Lower leg skin (tissue), 4 donors: ENCODE measurements around the gene MRPL43. TPM values are rescaled to one million over a fixed set of nuclear protein-coding genes. Genes with fewer than 3 reads are reported as not detected.

ENCODE experiments used
- DNase-seq, 2 donors: peaks; one replicate each; pipeline ENCODE4 v3.0.0-alpha.2; 2019; ENCODE audit warnings: low spot score in 2 of 2
- H3K4me3 ChIP-seq: fragments of 200-600 bp; sonication (generic); 2 replicates; pipeline ENCODE4 v1.5.1; 2017; ENCODE audit warnings: mild to moderate bottlenecking, low read depth; ENCODE audit not compliant: poor library complexity, severe bottlenecking
- POLR2A ChIP-seq, 2 donors: fragments of 450-650 bp; IDR thresholded peaks; one replicate each; pipeline ENCODE4 v1.6.1; 2016 to 2017; ENCODE audit warnings: antibody characterized with exemption in 2 of 2, mild to moderate bottlenecking in 1 of 2, moderate library complexity in 1 of 2
- WGBS, 2 donors: methylation state at CpG; one replicate each; pipeline ENCODE4 v1.1.5; 2018; 5-methylcytosine and 5-hydroxymethylcytosine counted together
- intact Hi-C: fragments of 100-400 bp; cut with DNase I; formaldehyde crosslinking; loops from one replicate; pipeline ENCODE4 v1.15.0; 2023; ENCODE audit warnings: low total_unique reads
- total RNA-seq, 4 donors: library from RNA; depleted of rRNA; stranded (reverse); fragments of >200 nt; gene quantifications; one replicate each; pipeline ENCODE4 v1.1.0, GENCODE V29; 2016
- TF ChIP-seq, protein P1 (sequence below), 3 donors: fragments of 450-650 bp; IDR thresholded peaks; one replicate each; pipeline ENCODE4 v1.5.1; 2016; ENCODE audit warnings: antibody characterized with exemption in 3 of 3, mild to moderate bottlenecking in 3 of 3, moderate library complexity in 2 of 3

The MRPL43 gene
- total RNA-seq, 4 donors from 2014 or later: 82.2 to 132 (median 100) TPM

DNA sequence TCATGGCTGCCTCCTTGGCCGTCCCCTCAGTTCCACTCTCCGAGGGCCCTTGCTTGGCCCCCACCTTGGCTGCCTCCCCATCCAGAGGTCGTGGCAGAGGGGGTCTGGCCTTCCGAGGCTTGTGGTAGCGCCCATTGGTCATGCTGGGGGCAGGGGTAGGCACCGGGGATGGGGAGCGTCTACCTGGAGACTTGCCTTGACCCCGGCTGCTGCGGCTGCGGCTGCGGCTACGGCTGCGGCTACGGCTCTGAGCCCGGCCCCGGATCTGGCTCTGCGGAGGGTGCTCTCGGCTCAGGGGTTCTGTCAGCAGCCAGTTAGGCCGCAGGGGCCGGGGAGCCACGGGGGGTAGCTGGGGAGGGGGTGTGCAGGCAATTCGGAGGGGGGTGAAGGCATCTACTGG, 23.0 kb upstream of the MRPL43 start:
- no peak for TF ChIP-seq POLR2A (IDR thresholded peaks at IDR 0.05)
- TF ChIP-seq, protein P1, sequence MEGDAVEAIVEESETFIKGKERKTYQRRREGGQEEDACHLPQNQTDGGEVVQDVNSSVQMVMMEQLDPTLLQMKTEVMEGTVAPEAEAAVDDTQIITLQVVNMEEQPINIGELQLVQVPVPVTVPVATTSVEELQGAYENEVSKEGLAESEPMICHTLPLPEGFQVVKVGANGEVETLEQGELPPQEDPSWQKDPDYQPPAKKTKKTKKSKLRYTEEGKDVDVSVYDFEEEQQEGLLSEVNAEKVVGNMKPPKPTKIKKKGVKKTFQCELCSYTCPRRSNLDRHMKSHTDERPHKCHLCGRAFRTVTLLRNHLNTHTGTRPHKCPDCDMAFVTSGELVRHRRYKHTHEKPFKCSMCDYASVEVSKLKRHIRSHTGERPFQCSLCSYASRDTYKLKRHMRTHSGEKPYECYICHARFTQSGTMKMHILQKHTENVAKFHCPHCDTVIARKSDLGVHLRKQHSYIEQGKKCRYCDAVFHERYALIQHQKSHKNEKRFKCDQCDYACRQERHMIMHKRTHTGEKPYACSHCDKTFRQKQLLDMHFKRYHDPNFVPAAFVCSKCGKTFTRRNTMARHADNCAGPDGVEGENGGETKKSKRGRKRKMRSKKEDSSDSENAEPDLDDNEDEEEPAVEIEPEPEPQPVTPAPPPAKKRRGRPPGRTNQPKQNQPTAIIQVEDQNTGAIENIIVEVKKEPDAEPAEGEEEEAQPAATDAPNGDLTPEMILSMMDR (IDR thresholded peaks at IDR 0.05): no peak
- WGBS, 2 donors: 92 to 94% methylated on average over 17 to 22 of the region's 22 CpGs
- intact Hi-C loops: no loop called here

DNA sequence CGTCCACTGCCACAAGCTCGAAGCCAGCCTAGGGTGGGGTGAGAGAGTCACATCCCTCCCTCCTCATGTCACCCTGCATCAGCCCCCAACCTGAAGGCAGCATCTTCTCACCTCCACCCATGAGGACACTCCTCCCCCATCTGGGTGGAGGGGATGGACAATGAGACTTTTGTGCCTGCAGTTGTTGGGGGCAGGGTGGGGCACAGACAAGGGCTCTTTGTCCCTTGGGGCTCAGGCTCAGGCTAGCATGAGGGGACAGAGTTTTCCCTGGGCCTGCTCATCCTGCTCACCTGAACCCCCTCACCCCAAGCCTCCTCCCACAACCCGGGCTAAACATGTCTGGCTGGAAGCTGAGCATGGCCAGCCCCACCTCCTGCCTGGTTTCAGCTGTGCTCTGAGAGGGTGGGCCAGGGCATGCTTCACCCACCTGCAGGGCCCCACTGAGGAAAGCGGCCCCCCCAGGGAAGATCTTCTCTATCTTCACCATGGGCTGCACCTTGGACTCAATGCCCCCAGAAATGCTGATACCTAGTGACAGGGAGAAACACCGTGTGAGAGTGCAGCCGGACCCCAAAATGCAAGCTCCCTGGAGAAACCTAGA, 21.6 kb upstream of the MRPL43 start:
- no peak for DNase-seq
- intact Hi-C loops: no loop called here
- WGBS, 2 donors: 71 to 76% methylated on average over 5 to 6 of the region's 6 CpGs
- no peak overlapping the region for H3K4me3 ChIP-seq
- no peak for TF ChIP-seq POLR2A (IDR thresholded peaks at IDR 0.05)
- TF ChIP-seq, protein P1 (IDR thresholded peaks at IDR 0.05): no peak

More for the DNA sequence above, 23.0 kb upstream of the MRPL43 start:
- no peak for DNase-seq
- H3K4me3 ChIP-seq: no peak overlapping the region

DNA sequence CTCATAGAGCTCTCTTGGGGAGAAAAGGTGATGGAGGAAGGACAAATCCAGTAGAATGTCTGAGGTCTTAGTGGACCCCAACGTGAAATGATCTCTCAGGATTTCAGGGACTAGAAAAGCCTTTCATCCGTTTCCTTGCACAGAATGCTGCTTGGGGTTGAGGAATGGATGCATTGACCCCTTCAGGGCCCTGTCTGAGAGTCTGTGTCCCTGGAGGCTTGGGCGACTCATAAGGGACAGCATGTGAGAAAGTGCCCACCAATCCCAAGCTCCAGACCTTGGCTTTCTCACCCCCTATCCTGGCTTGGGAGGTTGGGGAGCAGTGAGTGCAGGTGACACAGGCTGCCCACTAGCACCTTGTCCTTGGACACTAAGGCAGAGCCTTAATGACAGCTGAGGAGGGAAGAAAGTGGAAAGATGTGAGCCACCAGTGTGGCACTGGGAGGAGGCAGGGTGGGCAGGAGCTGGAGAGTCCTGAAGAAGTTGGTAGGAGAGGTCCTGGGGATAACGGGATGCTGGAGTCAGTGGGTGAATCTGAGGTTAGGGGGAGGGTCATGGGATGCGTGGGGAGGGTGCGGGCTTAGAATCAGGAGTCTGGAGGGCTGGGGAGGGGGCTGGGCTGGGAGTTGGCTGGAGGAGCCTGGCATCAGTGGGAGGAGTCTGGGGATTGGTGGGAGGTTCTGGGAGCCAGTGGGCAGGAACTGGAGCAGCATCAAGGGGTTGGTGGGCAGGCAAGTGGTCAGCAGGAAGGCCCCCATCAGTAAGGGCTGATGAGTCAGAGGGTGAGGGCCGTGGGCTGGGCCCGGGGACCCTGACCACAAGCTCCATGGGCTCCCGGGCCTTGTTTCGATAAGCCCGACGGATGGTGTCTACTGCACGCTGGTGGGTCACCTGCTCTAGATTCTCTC, 20.9 kb upstream of the MRPL43 start:
- no peak for TF ChIP-seq POLR2A (IDR thresholded peaks at IDR 0.05)
- TF ChIP-seq, protein P1 (IDR thresholded peaks at IDR 0.05): no peak
- intact Hi-C loops: no loop called here
- no peak overlapping the region for H3K4me3 ChIP-seq
- DNase-seq: no peak
- 64 to 67% methylated on average over 13 of the region's 13 CpGs for WGBS, 2 donors

DNA sequence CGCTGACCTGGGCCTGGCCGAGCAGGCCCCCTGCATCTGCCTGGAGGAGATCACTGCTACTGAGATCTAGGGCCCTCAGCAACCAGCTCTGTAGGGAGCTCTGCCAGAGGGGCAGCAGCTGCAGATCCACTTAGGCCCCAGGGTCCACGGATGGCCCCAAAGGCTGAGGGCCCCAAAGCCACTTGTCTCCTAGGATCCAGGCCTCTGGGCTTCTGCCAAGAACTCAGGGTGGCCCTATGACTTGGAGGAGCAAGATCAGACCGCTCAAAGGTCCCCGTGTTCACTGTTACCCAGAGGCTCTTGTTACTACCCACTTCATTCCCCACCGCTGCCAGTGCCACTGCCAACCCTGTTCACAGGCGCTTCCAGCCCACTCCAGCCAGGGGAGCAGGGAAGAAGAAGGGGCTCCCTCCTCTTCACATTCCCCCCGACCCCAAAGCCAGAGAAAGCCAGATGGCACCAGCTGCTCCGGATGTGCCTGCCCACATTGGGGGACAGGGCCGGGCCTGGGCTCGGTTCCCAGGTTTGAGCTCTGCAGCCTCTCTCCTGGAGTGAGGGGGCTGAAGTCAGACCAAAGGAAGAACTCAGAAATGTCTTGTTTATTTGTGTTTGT, 19.9 kb upstream of the MRPL43 start:
- no peak for DNase-seq
- intact Hi-C loops: no loop called here
- 63 to 65% methylated on average over 9 to 10 of the region's 11 CpGs for whole genome bisulfite sequencing, 2 donors
- TF ChIP-seq POLR2A (IDR thresholded peaks at IDR 0.05): no peak
- TF ChIP-seq, protein P1 (IDR thresholded peaks at IDR 0.05): no peak
- H3K4me3 ChIP-seq: no peak overlapping the region

DNA sequence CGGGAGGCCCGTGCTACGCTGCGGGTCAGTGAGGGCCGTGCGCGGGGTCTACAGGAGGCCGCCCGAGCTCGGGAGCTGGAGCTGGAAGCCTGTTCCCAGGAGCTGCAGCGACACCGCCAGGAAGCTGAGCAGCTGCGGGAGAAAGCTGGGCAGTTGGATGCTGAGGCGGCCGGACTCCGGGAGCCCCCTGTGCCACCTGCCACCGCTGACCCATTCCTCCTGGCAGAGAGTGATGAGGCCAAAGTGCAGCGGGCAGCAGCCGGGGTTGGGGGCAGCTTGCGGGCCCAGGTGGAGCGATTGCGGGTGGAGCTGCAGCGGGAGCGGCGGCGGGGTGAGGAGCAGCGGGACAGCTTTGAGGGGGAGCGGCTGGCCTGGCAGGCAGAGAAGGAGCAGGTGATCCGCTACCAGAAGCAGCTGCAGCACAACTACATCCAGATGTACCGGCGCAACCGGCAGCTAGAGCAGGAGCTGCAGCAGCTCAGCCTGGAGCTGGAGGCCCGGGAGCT, 19.3 kb upstream of the MRPL43 start:
- no peak overlapping the region for H3K4me3 ChIP-seq
- no peak for DNase-seq
- WGBS, 2 donors: 85 to 88% methylated on average over 32 to 33 of the region's 33 CpGs
- intact Hi-C loops: no loop called here
- TF ChIP-seq POLR2A (IDR thresholded peaks at IDR 0.05): no peak
- TF ChIP-seq, protein P1 (IDR thresholded peaks at IDR 0.05): no peak
